K562 (cell line): Measurements from ENCODE around the gene VRK2. TPM values are rescaled to one million over a fixed set of nuclear protein-coding genes. Genes with fewer than 3 reads are reported as not detected.

Source experiments
- ATAC-seq: fragments of 200-7000 bp; cut with Tn5 transposase; 3 replicates; pipeline ENCODE4 v1.9.1; 2020; ENCODE audit warnings: moderate library complexity
- BruUV-seq: library from RNA; stranded (reverse); fragments of 400-500 nt; replicated peaks from 2 replicates; lab custom pipeline; 2021; lab: Mats Ljungman, UMichigan
- CTCF ChIA-PET: fragments of 300-600 bp; formaldehyde crosslinking; extraction: SDS; loops from one replicate; lab custom pipeline; 2021; ENCODE audit warnings: low intra/inter-chr PET ratio; lab: Yijun Ruan, JAX
- POLR2A ChIA-PET: fragments of 300-600, 350-650 bp; sonication (Branson Sonifier 250); formaldehyde crosslinking; extraction: SDS; loops from one replicate; lab custom pipeline; 2021; ENCODE audit warnings: antibody characterized with exemption, inconsistent platforms; lab: Yijun Ruan, JAX
- DNase-seq, 4 experiments: peaks; one replicate each; pipeline versions ENCODE4 v3.0.0 to v3.0.0-alpha.2; 2011 to 2018; ENCODE audit warnings: low spot score in 3 of 4, mixed read lengths in 3 of 4; ENCODE audit errors: extremely low read depth in 1 of 4
- FAIRE-seq: peaks from 2 replicates; lab custom pipeline; 2011; peaks lifted over from hg19 to GRCh38; lab: Jason Lieb, UNC
- H2AFZ ChIP-seq: 2 replicates; pipeline ENCODE4 v1.6.0; 2011; ENCODE audit warnings: low read depth, low read length, control low read depth, inconsistent platforms
- H3K27ac ChIP-seq: fragments of 200-600 bp; 3 replicates; pipeline ENCODE4 v1.8.0; 2011; ENCODE audit warnings: low read depth, mild to moderate bottlenecking, control low read depth, inconsistent platforms, low read length, moderate library complexity, mixed read lengths; ENCODE audit errors: extremely low read depth
- H3K27me3 ChIP-seq, 2 experiments: fragments of 300-600 bp in 1 of 2; 2 replicates in 1 of 2; 3 replicates in 1 of 2; pipeline versions ENCODE4 v1.6.0 to v1.8.0; 2011; ENCODE audit warnings: inconsistent platforms in 2 of 2, low read length in 2 of 2, mild to moderate bottlenecking in 1 of 2, mixed read lengths in 1 of 2, moderate library complexity in 1 of 2; ENCODE audit not compliant: control insufficient read depth in 2 of 2, insufficient read depth in 2 of 2
- H3K36me3 ChIP-seq: fragments of 300-600 bp; 3 replicates; pipeline ENCODE4 v1.8.0; 2011; ENCODE audit warnings: mild to moderate bottlenecking, low read length, inconsistent platforms; ENCODE audit not compliant: control insufficient read depth, insufficient read depth
- H3K4me1 ChIP-seq, 2 experiments: fragments of 200-600 bp in 1 of 2; replicated peaks in 1 of 2; 2 replicates in 1 of 2; 3 replicates in 1 of 2; pipeline versions ENCODE4 v1.5.1 to v1.8.0; 2011; ENCODE audit warnings: inconsistent platforms in 2 of 2, low read length in 2 of 2, mild to moderate bottlenecking in 1 of 2, mixed read lengths in 1 of 2, moderate library complexity in 1 of 2; ENCODE audit not compliant: control insufficient read depth in 2 of 2, insufficient read depth in 2 of 2
- H3K4me2 ChIP-seq: 2 replicates; pipeline ENCODE4 v1.6.1; 2011; ENCODE audit warnings: low read length, control low read depth, inconsistent platforms, mixed read lengths; ENCODE audit not compliant: insufficient read depth
- H3K4me3 ChIP-seq: fragments of 200-600 bp; sonication (generic), shearing (Covaris generic); 2 replicates; pipeline ENCODE4 v1.5.1; 2016; ENCODE audit warnings: control low read depth, inconsistent platforms
- H3K79me2 ChIP-seq: fragments of 200-600 bp; 3 replicates; pipeline ENCODE4 v1.8.0; 2011; ENCODE audit warnings: low read length, inconsistent platforms; ENCODE audit not compliant: control insufficient read depth, insufficient read depth
- H3K9ac ChIP-seq, 2 experiments: 2 replicates each; pipeline versions ENCODE4 v1.6.0 to v1.6.1; 2011; ENCODE audit warnings: low read depth in 2 of 2, low read length in 2 of 2, control low read depth in 1 of 2, inconsistent platforms in 1 of 2, mild to moderate bottlenecking in 1 of 2, mixed read lengths in 1 of 2; ENCODE audit not compliant: insufficient read depth in 1 of 2
- H3K9me1 ChIP-seq: one replicate; pipeline ENCODE4 v1.6.0; 2011; ENCODE audit warnings: inconsistent platforms, mild to moderate bottlenecking, low read length, moderate library complexity; ENCODE audit not compliant: control insufficient read depth, insufficient read depth
- H3K9me3 ChIP-seq: replicated peaks from 2 replicates; pipeline ENCODE4 v1.5.1; 2011; ENCODE audit warnings: low read depth, low read length, inconsistent platforms; ENCODE audit not compliant: control insufficient read depth, insufficient read depth
- H4K20me1 ChIP-seq: replicated peaks from 2 replicates; pipeline ENCODE4 v1.6.1; 2011; ENCODE audit warnings: low read length, inconsistent platforms, mixed read lengths; ENCODE audit not compliant: control insufficient read depth, insufficient read depth
- CREB3L1 ChIP-seq: fragments of 450-650 bp; IDR thresholded peaks from 2 replicates; pipeline ENCODE4 v1.6.1; 2014; ENCODE audit warnings: low read depth, mild to moderate bottlenecking, moderate library complexity, borderline replicate concordance
- CTBP1 ChIP-seq: fragments of 450-650 bp; IDR thresholded peaks from 2 replicates; pipeline ENCODE4 v1.6.1; 2016; ENCODE audit warnings: borderline replicate concordance
- EHMT2 ChIP-seq: fragments of 450-650 bp; IDR thresholded peaks from 2 replicates; pipeline ENCODE4 v1.6.1; 2018; ENCODE audit warnings: antibody characterized with exemption
- FIP1L1 ChIP-seq: fragments of 200-400 bp; formaldehyde crosslinking; IDR thresholded peaks from 2 replicates; pipeline ENCODE4 v1.6.1; 2018; ENCODE audit warnings: mild to moderate bottlenecking, low read depth, low read length; ENCODE audit not compliant: poor library complexity, severe bottlenecking
- JUNB ChIP-seq: fragments of 450-650 bp; formaldehyde crosslinking; conservative IDR thresholded peaks from 2 replicates; pipeline ENCODE4 v1.4.0; 2020; ENCODE audit warnings: mild to moderate bottlenecking
- MCM5 ChIP-seq: fragments of 450-650 bp; IDR thresholded peaks from 2 replicates; pipeline ENCODE4 v1.6.1; 2016; ENCODE audit warnings: low read depth
- MTA1 ChIP-seq: fragments of 450-650 bp; IDR thresholded peaks from 2 replicates; pipeline ENCODE4 v1.6.1; 2017; ENCODE audit warnings: borderline replicate concordance
- NBN ChIP-seq: fragments of 450-650 bp; IDR thresholded peaks from 2 replicates; pipeline ENCODE4 v1.6.1; 2016; ENCODE audit warnings: low read depth, mild to moderate bottlenecking
- NCOA6 ChIP-seq: fragments of 450-650 bp; IDR thresholded peaks from 2 replicates; pipeline ENCODE4 v1.6.1; 2017; ENCODE audit warnings: mild to moderate bottlenecking
- POLR2G ChIP-seq: fragments of 200-400 bp; formaldehyde crosslinking; IDR thresholded peaks from 2 replicates; pipeline ENCODE4 v1.6.1; 2017; ENCODE audit warnings: low read depth, mild to moderate bottlenecking, antibody characterized with exemption, low read length, moderate library complexity
- PRMT5 ChIP-seq: sonication (generic); formaldehyde crosslinking; IDR thresholded peaks from 2 replicates; pipeline ENCODE4 v1.5.0; 2020; ENCODE audit warnings: missing genetic modification reagents
- SIN3A ChIP-seq, 2 experiments: fragments of 150-350 bp in 1 of 2; IDR thresholded peaks; 2 replicates each; pipeline ENCODE4 v1.6.1; 2011 to 2016; ENCODE audit warnings: borderline replicate concordance in 2 of 2, low read depth in 2 of 2, low read length in 2 of 2, mild to moderate bottlenecking in 2 of 2, moderate library complexity in 2 of 2; ENCODE audit not compliant: control insufficient read depth in 1 of 2
- SNAPC5 ChIP-seq: fragments of 250-450 bp; sonication (Bioruptor Pico); IDR thresholded peaks from 2 replicates; pipeline ENCODE4 v1.8.0; 2021; ENCODE audit warnings: moderate library complexity, mild to moderate bottlenecking, inconsistent platforms
- TCFL5 ChIP-seq: fragments of 250-450 bp; sonication (Bioruptor Pico); conservative IDR thresholded peaks from 2 replicates; pipeline ENCODE4 v1.6.1; 2021; ENCODE audit warnings: mild to moderate bottlenecking, moderate library complexity, matching md5 sums
- THAP12 ChIP-seq: fragments of 250-450 bp; sonication (Bioruptor Pico); IDR thresholded peaks from 2 replicates; pipeline ENCODE4 v1.9.0; 2021; ENCODE audit warnings: mild to moderate bottlenecking, inconsistent platforms
- ZBTB7A ChIP-seq: IDR thresholded peaks from 2 replicates; pipeline ENCODE4 v1.6.1; 2011; ENCODE audit warnings: low read depth, mild to moderate bottlenecking, low read length, moderate library complexity, borderline replicate concordance; ENCODE audit not compliant: control insufficient read depth
- ZKSCAN8 ChIP-seq: fragments of 200-800 bp; sonication (Bioruptor generic); IDR thresholded peaks from 2 replicates; pipeline ENCODE4 v1.6.1; 2016; ENCODE audit warnings: missing genetic modification characterization, missing compliant biosample characterization
- ZNF212 ChIP-seq: fragments of 450-650 bp; formaldehyde crosslinking; IDR thresholded peaks from 2 replicates; pipeline ENCODE4 v1.4.0; 2020; ENCODE audit warnings: mild to moderate bottlenecking
- ZNF830 ChIP-seq: fragments of 250-450 bp; sonication (Bioruptor Pico); IDR thresholded peaks from 2 replicates; pipeline ENCODE4 v1.5.0; 2021; ENCODE audit warnings: mild to moderate bottlenecking
- WGBS: fragments of 100-300 bp; shearing (Covaris generic); methylation state at CpG from one replicate; pipeline ENCODE4 v1.1.6; 2016; ENCODE audit warnings: low coverage, mixed read lengths; ENCODE audit not compliant: insufficient coverage; ENCODE audit errors: missing lambda C conversion rate; 5-methylcytosine and 5-hydroxymethylcytosine counted together
- in situ Hi-C: fragments of 300-500 bp; cut with MboI; formaldehyde crosslinking; loops from 4 replicates; pipeline ENCODE4 v1.15.0; 2018; ENCODE audit warnings: inconsistent platforms, mixed read lengths
- intact Hi-C: fragments of 100-400 bp; cut with micrococcal nuclease; formaldehyde crosslinking; loops from 2 replicates; pipeline ENCODE4 v1.14.2; 2022
- polyA plus RNA-seq, 8 experiments: library from polyadenylated mRNA; depleted of rRNA in 4 of 8; stranded (reverse) in 5 of 8; unstranded in 3 of 8; fragments of >200 nt; fragmentation: Nextera tagmentation in 2 of 8; fragmentation: Illumina TruSeq in 1 of 8; extraction: Ambion mirVana in 2 of 8; extraction: Trizol in 1 of 8; gene quantifications; 2 replicates each; pipeline versions ENCODE4 v1.2.1 to v1.2.3, GENCODE V29; 2011 to 2014; ENCODE audit warnings: inconsistent platforms in 1 of 8, missing spikeins in 1 of 8
- total RNA-seq, 7 experiments: library from RNA; depleted of rRNA in 6 of 7; stranded (reverse); fragments of >200 nt in 6 of 7; fragmentation: Illumina TruSeq in 2 of 7; extraction: Trizol in 2 of 7; gene quantifications; 2 replicates each; pipeline versions ENCODE4 v1.2.1 to v1.2.3, GENCODE V29; 2011 to 2021; ENCODE audit warnings: low replicate concordance in 1 of 7
- TF ChIP-seq, protein P1 (sequence below): sonication (generic); formaldehyde crosslinking; IDR thresholded peaks from 2 replicates; pipeline ENCODE4 v1.8.1; 2022; ENCODE audit warnings: missing genetic modification reagents

The VRK2 gene
- total and polyA plus RNA-seq, 9 of the 15 experiments (the other 6 are each of a cell fraction or from before 2014, with no cell fraction given), result 22.6 to 49.2 (median 36.2) TPM

DNA sequence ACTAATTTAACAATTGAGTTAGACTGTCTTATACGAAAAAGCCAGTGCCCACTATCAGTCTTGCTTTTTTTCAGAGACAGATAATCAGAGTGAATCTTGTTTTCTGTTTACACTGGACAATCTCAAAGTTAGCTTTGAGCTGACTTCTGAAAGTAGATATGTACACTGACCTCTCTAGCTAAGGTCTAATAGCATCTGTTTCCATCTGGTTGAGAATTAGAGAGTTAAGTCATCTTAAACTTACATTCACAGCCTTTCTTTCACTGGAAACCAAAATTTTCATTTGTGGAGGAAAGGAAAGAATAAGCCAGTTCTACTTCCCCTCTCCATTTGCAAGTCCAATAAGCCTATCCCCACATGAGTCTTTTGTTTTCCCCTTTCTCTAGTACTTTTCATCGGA is 89.3 kb downstream of the VRK2 start:
- CTCF ChIA-PET, result no interaction called here
- FAIRE-seq, result no peak
- Histone ChIP-seq H2AFZ (no peak overlapping the region), H3K4me1 (no peaks in the 10 kb centered on the region), H3K79me2 (no peaks in the 10 kb centered on the region), H3K9me3 (no peaks in the 10 kb centered on the region), H3K27me3 (no peaks in the 10 kb centered on the region), H3K9ac (no peak overlapping the region), H3K27ac (no peak overlapping the region), H3K9me1 (no peaks in the 10 kb centered on the region), H4K20me1 (no peaks in the 10 kb centered on the region), H3K36me3 (peaks cover 25% of the 10 kb centered on the region; the same call in 2 of the 3 replicates), H3K4me2 (no peak overlapping the region), H3K4me3 (no peak overlapping the region)
- in situ Hi-C loops (no loop called here), intact Hi-C loops (no loop called here)
- ATAC-seq, result no peak
- BruUV-seq, result no TSS peak
- TF ChIP-seq CREB3L1 (no peak), PRMT5 (CRISPR knock-in tag) (no peak), POLR2G (no peak), ZNF830 (no peak), MTA1 (no peak), ZNF212 (CRISPR knock-in tag) (no peak), ZKSCAN8 (CRISPR knock-in tag) (no peak), TCFL5 (no peak), FIP1L1 (no peak), EHMT2 (no peak), SIN3A (IDR thresholded peaks at IDR 0.05; ENCODE audit: borderline replicate concordance in 2 of 2, control insufficient read depth in 1 of 2, low read depth in 2 of 2, low read length in 2 of 2) (no peak), JUNB (CRISPR knock-in tag) (no peak), NBN (no peak), ZBTB7A (no peak), THAP12 (CRISPR knock-in tag) (no peak), NCOA6 (no peak), MCM5 (no peak), SNAPC5 (no peak), CTBP1 (no peak)
- TF ChIP-seq, protein P1, sequence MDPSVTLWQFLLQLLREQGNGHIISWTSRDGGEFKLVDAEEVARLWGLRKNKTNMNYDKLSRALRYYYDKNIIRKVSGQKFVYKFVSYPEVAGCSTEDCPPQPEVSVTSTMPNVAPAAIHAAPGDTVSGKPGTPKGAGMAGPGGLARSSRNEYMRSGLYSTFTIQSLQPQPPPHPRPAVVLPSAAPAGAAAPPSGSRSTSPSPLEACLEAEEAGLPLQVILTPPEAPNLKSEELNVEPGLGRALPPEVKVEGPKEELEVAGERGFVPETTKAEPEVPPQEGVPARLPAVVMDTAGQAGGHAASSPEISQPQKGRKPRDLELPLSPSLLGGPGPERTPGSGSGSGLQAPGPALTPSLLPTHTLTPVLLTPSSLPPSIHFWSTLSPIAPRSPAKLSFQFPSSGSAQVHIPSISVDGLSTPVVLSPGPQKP (CRISPR knock-in tag), result no peak
- WGBS, result 85% methylated on average over 2 of the region's 2 CpGs
- POLR2A ChIA-PET, result no interaction called here
- DNase-seq, result no peak
